GM23338 (cell line): ENCODE results near the gene JMJD1C. TPM values are rescaled to one million over a fixed set of nuclear protein-coding genes. Genes with fewer than 3 reads are reported as not detected.

ENCODE experiments used
- ATAC-seq: fragments of 200-7000 bp; cut with Tn5 transposase; 3 replicates; pipeline ENCODE4 v1.9.1; 2020
- DNase-seq: peaks from one replicate; pipeline ENCODE4 v3.0.0-alpha.2; 2015; ENCODE audit warnings: low spot score
- H2AFZ ChIP-seq: fragments of 200-600 bp; sonication (generic); 2 replicates; pipeline ENCODE4 v1.8.0; 2016; ENCODE audit warnings: antibody characterized with exemption, mild to moderate bottlenecking, moderate library complexity
- H3F3A ChIP-seq: fragments of 200-600 bp; sonication (generic); replicated peaks from 2 replicates; pipeline ENCODE4 v1.8.0; 2017; ENCODE audit warnings: antibody characterized with exemption, mixed run types, low read depth
- H3K27ac ChIP-seq: fragments of 200-600 bp; sonication (generic); 2 replicates; pipeline ENCODE4 v1.6.1; 2016; ENCODE audit warnings: low read depth
- H3K27me3 ChIP-seq: fragments of 200-600 bp; sonication (generic); 2 replicates; pipeline ENCODE4 v1.8.0; 2016; ENCODE audit warnings: mild to moderate bottlenecking, mixed run types, moderate library complexity; ENCODE audit not compliant: insufficient read depth
- H3K36me3 ChIP-seq: fragments of 200-600 bp; sonication (generic); 2 replicates; pipeline ENCODE4 v1.8.0; 2016; ENCODE audit warnings: mild to moderate bottlenecking; ENCODE audit not compliant: insufficient read depth
- H3K4me1 ChIP-seq: fragments of 200-600 bp; sonication (generic); 2 replicates; pipeline ENCODE4 v1.8.0; 2016; ENCODE audit warnings: mild to moderate bottlenecking, moderate library complexity; ENCODE audit not compliant: insufficient read depth
- H3K4me2 ChIP-seq: fragments of 200-600 bp; sonication (generic); 2 replicates; pipeline ENCODE4 v1.7.1; 2017; ENCODE audit warnings: mixed run types
- H3K4me3 ChIP-seq: fragments of 200-600 bp; sonication (generic); 2 replicates; pipeline ENCODE4 v1.6.1; 2016; ENCODE audit warnings: mixed run types
- H3K79me2 ChIP-seq: fragments of 200-600 bp; sonication (generic); replicated peaks from 2 replicates; pipeline ENCODE4 v1.8.0; 2017; ENCODE audit warnings: mild to moderate bottlenecking; ENCODE audit not compliant: insufficient read depth
- H3K9me2 ChIP-seq: fragments of 200-600 bp; sonication (generic); 2 replicates; pipeline ENCODE4 v1.8.0; 2017; ENCODE audit not compliant: insufficient read depth
- H4K20me1 ChIP-seq: fragments of 200-600 bp; sonication (generic); replicated peaks from 2 replicates; pipeline ENCODE4 v1.8.0; 2017; ENCODE audit warnings: mild to moderate bottlenecking; ENCODE audit not compliant: insufficient read depth
- H3K27ac Mint-ChIP-seq: 2 replicates; pipeline ENCODE4 v1.8.0; 2020; ENCODE audit warnings: inconsistent platforms, mild to moderate bottlenecking, moderate library complexity, mixed read lengths
- H3K27me3 Mint-ChIP-seq: 3 replicates; pipeline ENCODE4 v1.8.0; 2022; ENCODE audit warnings: low read depth, mild to moderate bottlenecking, moderate library complexity, mixed read lengths, inconsistent platforms; ENCODE audit not compliant: insufficient read depth, poor library complexity
- H3K36me3 Mint-ChIP-seq: 3 replicates; pipeline ENCODE4 v1.8.0; 2021; ENCODE audit warnings: low read depth, mild to moderate bottlenecking, inconsistent platforms, moderate library complexity, mixed read lengths
- H3K4me1 Mint-ChIP-seq: 3 replicates; pipeline ENCODE4 v1.8.0; 2020; ENCODE audit warnings: mild to moderate bottlenecking, inconsistent platforms, mixed read lengths
- H3K4me3 Mint-ChIP-seq: 3 replicates; pipeline ENCODE4 v1.8.0; 2021; ENCODE audit warnings: moderate library complexity, mild to moderate bottlenecking, inconsistent platforms, mixed read lengths
- H3K9me3 Mint-ChIP-seq: 3 replicates; pipeline ENCODE4 v1.8.0; 2020; ENCODE audit warnings: moderate library complexity, mild to moderate bottlenecking, inconsistent platforms, mixed read lengths
- CREB1 ChIP-seq: fragments of 250-450 bp; sonication (Bioruptor Pico); IDR thresholded peaks from 2 replicates; pipeline ENCODE4 v1.5.0; 2020; ENCODE audit warnings: low read depth, mild to moderate bottlenecking, moderate library complexity
- CTCF ChIP-seq, 2 experiments: fragments of 200-600 bp in 1 of 2; sonication (generic) in 1 of 2; conservative IDR thresholded peaks; 2 replicates each; pipeline versions ENCODE4 v1.5.1 to v1.6.1; 2016 to 2017; ENCODE audit warnings: antibody characterized with exemption in 2 of 2, low read depth in 2 of 2, mild to moderate bottlenecking in 2 of 2, moderate library complexity in 1 of 2
- ETS1 ChIP-seq: IDR thresholded peaks from 2 replicates; pipeline ENCODE4 v1.6.1; 2016; ENCODE audit warnings: antibody characterized with exemption
- EZH2 ChIP-seq: fragments of 200-600 bp; sonication (generic); IDR thresholded peaks from one replicate; pipeline ENCODE4 v1.8.0; 2017; ENCODE audit warnings: antibody characterized with exemption, mild to moderate bottlenecking, low read depth; ENCODE audit not compliant: unreplicated experiment
- POLR2AphosphoS5 ChIP-seq: IDR thresholded peaks from 2 replicates; pipeline ENCODE4 v1.6.1; 2016; ENCODE audit warnings: antibody characterized with exemption, low read depth
- REST ChIP-seq: IDR thresholded peaks from one replicate; pipeline ENCODE4 v1.6.1; 2018; ENCODE audit warnings: antibody characterized with exemption; ENCODE audit not compliant: unreplicated experiment
- STAT1 ChIP-seq: IDR thresholded peaks from one replicate; pipeline ENCODE4 v1.6.1; 2016; ENCODE audit warnings: antibody characterized with exemption; ENCODE audit not compliant: unreplicated experiment
- ZNF114 ChIP-seq: fragments of 250-450 bp; sonication (Bioruptor Pico); IDR thresholded peaks from 2 replicates; pipeline ENCODE4 v1.5.0; 2020; ENCODE audit warnings: mild to moderate bottlenecking, moderate library complexity
- ZNF331 ChIP-seq: fragments of 250-450 bp; sonication (Bioruptor Pico); IDR thresholded peaks from 2 replicates; pipeline ENCODE4 v1.5.0; 2020; ENCODE audit warnings: low read depth, mild to moderate bottlenecking, moderate library complexity
- polyA plus RNA-seq: library from polyadenylated mRNA; unstranded; fragments of >200 nt; fragmentation: Nextera tagmentation; extraction: Ambion mirVana; gene quantifications from 2 replicates; pipeline ENCODE4 v1.2.1, GENCODE V29; 2016
- total RNA-seq: library from RNA; depleted of rRNA; stranded (reverse); fragments of >200 nt; shearing (Covaris generic); gene quantifications from 2 replicates; pipeline ENCODE4 v1.2.3, GENCODE V29; 2014

JMJD1C gene
- total and polyA plus RNA-seq, 2 experiments from 2014 or later, result 333 to 435 TPM

GRCh38 chr10:63437116-63437949 lies 28.4 kb downstream of the JMJD1C start:
- Mint-ChIP-seq H3K4me1 (peaks cover 21% of the 10 kb centered on the region), H3K27ac (no peak overlapping the region), H3K36me3 (no peaks in the 10 kb centered on the region; the same call in 2 of the 3 replicates), H3K9me3 (no peaks in the 10 kb centered on the region), H3K27me3 (peaks cover 2% of the 10 kb centered on the region), H3K4me3 (no peak overlapping the region)
- peaks cover 63% of the 10 kb centered on the region for H3K4me1 ChIP-seq
- peaks cover 97% of the 10 kb centered on the region for H3K79me2 ChIP-seq
- ATAC-seq, result no peak
- no peak overlapping the region for H2AFZ ChIP-seq
- no peak overlapping the region for H3K27ac ChIP-seq
- no peak overlapping the region for H3K4me3 ChIP-seq
- TF ChIP-seq REST (no peak), POLR2AphosphoS5 (no peak), ZNF114 (no peak), EZH2 (no peak), CREB1 (CRISPR knock-in tag) (no peak), STAT1 (no peak), ZNF331 (no peak), ETS1 (no peak), CTCF (conservative IDR thresholded peaks at IDR 0.05; ENCODE audit: low read depth in 2 of 2) (no peak)
- no peaks in the 10 kb centered on the region for H3F3A ChIP-seq
- H3K27me3 ChIP-seq, result no peaks in the 10 kb centered on the region
- H4K20me1 ChIP-seq, result 0 out of 2 replicates have a peak, but pooled peaks cover 8% of the 10 kb centered on the region
- no peak for DNase-seq
- H3K9me2 ChIP-seq, result no peaks in the 10 kb centered on the region
- no peaks in the 10 kb centered on the region for H3K36me3 ChIP-seq
- peak overlapping the region; percentile 25 for H3K4me2 ChIP-seq
